Progenitor cell of endocrine pancreas (in vitro differentiated cells): ENCODE data around the gene WDR90. TPM values are rescaled to one million over a fixed set of nuclear protein-coding genes. Genes with fewer than 3 reads are reported as not detected.

ENCODE experiments used
- DNase-seq: peaks from one replicate; pipeline ENCODE4 v3.0.0; 2021; ENCODE audit warnings: low spot score; ENCODE audit not compliant: unreplicated experiment
- H3K27ac Mint-ChIP-seq: 2 replicates; pipeline ENCODE4 v1.8.0; 2021; ENCODE audit warnings: mild to moderate bottlenecking, moderate library complexity, mixed read lengths
- H3K27me3 Mint-ChIP-seq: 2 replicates; pipeline ENCODE4 v1.8.0; 2021; ENCODE audit warnings: mixed read lengths
- H3K36me3 Mint-ChIP-seq: 2 replicates; pipeline ENCODE4 v1.8.0; 2022; ENCODE audit warnings: mixed read lengths; ENCODE audit not compliant: insufficient read depth
- H3K4me1 Mint-ChIP-seq: 2 replicates; pipeline ENCODE4 v1.8.0; 2021; ENCODE audit warnings: low read depth, mixed read lengths
- H3K4me3 Mint-ChIP-seq: 2 replicates; pipeline ENCODE4 v1.8.0; 2021; ENCODE audit warnings: low read depth, mild to moderate bottlenecking, moderate library complexity, mixed read lengths
- H3K9me3 Mint-ChIP-seq: 2 replicates; pipeline ENCODE4 v1.8.0; 2021; ENCODE audit warnings: low read depth, mixed read lengths
- CTCF ChIP-seq: fragments of 200-600 bp; sonication (generic); IDR thresholded peaks from one replicate; pipeline ENCODE4 v1.5.0; 2021; ENCODE audit warnings: antibody characterized with exemption, mild to moderate bottlenecking; ENCODE audit not compliant: unreplicated experiment
- total RNA-seq: library from RNA; stranded (reverse); gene quantifications from 2 replicates; pipeline ENCODE4 v1.2.1, GENCODE V29; 2021

The WDR90 gene
- total RNA-seq, 1 donor from 2014 or later: 109 TPM

- no peaks in the 10 kb centered on the region for H3K9me3 Mint-ChIP-seq
- H3K36me3 Mint-ChIP-seq: peaks cover 6% of the 10 kb centered on the region
- TF ChIP-seq CTCF: no peak
- no peak overlapping the region for H3K27ac Mint-ChIP-seq
- peaks cover 8% of the 10 kb centered on the region for H3K4me1 Mint-ChIP-seq
- peaks cover 4% of the 10 kb centered on the region for H3K27me3 Mint-ChIP-seq
- H3K4me3 Mint-ChIP-seq: no peak overlapping the region
- DNase-seq: no peak
Measured at GRCh38 chr16:677316-678190, 28.4 kb downstream of the WDR90 start.

DNA sequence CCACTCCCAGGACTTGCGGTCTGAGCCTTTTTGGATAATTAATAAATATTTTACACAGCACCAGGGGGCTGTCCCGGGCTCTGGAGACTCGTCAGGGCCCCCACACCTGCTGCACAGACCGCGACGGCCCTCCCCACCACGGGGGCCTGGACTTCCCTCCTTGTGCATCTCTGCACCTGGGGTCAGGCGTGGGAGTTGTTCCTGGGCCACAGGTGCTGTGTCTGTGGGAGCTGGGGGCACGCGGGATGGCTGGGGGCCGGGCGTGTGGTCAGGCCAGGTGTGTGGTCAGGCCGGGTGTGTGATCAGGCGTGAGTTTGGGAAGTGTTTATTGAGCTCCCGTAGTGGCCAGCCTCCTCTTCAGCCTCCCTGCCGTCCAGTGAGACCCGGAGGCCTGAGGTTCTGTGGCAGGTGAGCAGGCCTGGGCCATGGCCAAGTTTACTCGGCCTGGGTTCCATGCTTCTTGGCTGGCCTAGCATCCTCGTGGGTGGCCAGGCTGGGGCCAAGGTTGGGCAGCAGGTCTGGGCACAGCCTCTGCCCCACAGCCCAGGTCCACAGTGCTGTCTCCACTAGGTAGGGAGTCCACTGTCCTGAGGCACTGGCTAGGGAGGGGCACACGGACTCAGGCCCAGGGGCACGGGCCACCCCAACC lies 29.2 kb downstream of the WDR90 start:
- H3K27me3 Mint-ChIP-seq: peaks cover 4% of the 10 kb centered on the region
- no peaks in the 10 kb centered on the region for H3K9me3 Mint-ChIP-seq
- peaks cover 7% of the 10 kb centered on the region for H3K36me3 Mint-ChIP-seq

DNA sequence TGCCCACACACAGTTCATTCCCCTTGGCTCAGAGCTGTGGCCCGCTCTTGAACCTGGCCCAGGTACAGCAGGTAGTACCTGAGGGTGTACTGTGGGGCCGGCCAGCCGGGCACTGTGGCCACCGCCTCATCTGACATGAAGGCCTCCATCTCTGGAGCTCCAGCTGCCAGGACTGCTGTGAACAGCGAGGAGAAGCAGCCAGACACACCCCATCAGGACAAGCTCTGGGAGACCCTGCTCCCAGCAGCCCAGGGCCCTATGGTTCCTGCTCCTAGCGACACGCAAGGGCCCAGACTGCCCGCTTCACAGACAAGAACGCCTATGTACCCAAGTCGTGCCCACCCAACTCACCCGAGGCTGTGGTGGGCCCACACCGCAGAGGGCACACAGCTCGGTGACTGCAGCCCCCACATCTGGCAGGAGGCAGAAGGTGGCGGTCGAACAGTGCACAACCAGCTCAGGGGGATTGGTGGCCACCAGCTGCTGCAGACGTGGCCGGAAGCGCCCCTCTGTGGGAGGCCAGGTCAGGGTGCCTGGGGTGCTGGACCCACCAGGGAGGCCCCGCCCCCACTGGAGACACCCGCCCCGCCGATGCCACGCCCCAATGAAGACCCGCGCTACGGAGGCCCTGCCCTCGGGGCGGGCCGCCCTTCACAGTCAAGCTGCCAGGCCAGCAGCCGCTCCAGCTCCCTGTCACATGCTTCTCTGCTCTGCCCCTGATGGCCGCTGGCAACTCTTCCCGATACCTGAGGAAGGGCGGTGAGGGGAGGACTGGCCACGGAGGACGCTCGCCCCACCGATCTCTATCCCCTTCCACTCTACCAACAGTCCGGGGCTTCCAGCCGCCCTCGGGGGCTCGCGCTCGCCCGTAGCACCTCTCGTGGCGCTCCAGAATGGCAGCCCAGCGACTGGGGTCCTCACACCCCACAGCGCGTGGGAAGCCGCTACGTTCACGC lies 30.0 kb downstream of the WDR90 start:
- H3K36me3 Mint-ChIP-seq: peaks cover 7% of the 10 kb centered on the region
- DNase-seq: peak; percentile 53
- peaks cover 10% of the 10 kb centered on the region for H3K4me1 Mint-ChIP-seq
- no peak for TF ChIP-seq CTCF
- H3K27ac Mint-ChIP-seq: peak overlapping the region; percentile 59
- H3K4me3 Mint-ChIP-seq: peak overlapping the region; percentile 61
- no peaks in the 10 kb centered on the region for H3K9me3 Mint-ChIP-seq
- peaks cover 4% of the 10 kb centered on the region for H3K27me3 Mint-ChIP-seq

More for the DNA sequence above, 29.2 kb downstream of the WDR90 start:
- DNase-seq: no peak
- H3K4me3 Mint-ChIP-seq: no peak overlapping the region
- H3K27ac Mint-ChIP-seq: no peak overlapping the region
- no peak for TF ChIP-seq CTCF
- H3K4me1 Mint-ChIP-seq: peaks cover 10% of the 10 kb centered on the region

DNA sequence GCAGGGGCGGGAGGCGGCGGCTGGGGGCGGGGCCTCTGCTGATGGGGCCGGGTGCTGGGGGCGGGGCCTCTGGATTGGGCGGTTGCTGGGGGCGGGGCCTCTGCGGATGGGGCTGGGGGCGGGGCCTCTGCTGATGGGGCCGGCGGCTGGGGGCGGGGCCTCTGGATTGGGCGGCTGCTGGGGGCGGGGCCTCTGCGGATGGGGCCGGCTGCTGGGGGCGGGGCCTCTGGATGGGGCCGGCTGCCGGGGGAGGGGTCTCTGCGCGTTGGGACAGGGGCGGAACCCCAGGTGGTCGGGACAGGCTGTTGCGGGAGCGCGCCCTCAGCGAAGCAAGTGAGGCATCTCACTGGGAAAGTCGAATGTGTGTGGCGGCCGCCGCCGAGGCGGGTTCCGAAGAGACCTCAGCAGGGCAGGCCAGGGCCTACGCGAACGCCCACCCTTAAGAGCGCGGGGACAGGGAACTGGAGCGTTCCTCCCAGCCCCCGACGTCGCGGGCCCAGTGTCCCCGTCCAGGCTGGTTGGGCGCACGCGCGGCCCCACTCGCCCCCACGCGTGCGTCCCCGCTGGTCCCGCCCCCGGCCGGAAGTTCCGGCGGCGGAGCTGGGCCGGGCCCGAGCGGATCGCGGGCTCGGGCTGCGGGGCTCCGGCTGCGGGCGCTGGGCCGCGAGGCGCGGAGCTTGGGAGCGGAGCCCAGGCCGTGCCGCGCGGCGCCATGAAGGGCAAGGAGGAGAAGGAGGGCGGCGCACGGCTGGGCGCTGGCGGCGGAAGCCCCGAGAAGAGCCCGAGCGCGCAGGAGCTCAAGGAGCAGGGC lies 30.9 kb downstream of the WDR90 start, which contains the start of gene STUB1:
TSS of gene STUB1 (plus strand) at position 597 of the 811 bp plus-strand sequence. CDS start at position 713, 116 bp downstream.
- TF ChIP-seq CTCF: no peak
- peaks cover 10% of the 10 kb centered on the region for H3K4me1 Mint-ChIP-seq
- H3K27ac Mint-ChIP-seq: peak within 1 kb of the TSS; percentile 85
- DNase-seq: peak; percentile 82
- H3K9me3 Mint-ChIP-seq: no peaks in the 10 kb centered on the region
- H3K36me3 Mint-ChIP-seq: peaks cover 7% of the 10 kb centered on the region
- H3K4me3 Mint-ChIP-seq: peak within 1 kb of the TSS; percentile 79
- H3K27me3 Mint-ChIP-seq: peaks cover 2% of the 10 kb centered on the region
